ENCODE measurements around the gene MLLT3. TPM values are rescaled to one million over a fixed set of nuclear protein-coding genes. Genes with fewer than 3 reads are reported as not detected.

MLLT3 gene
- total RNA-seq, 3 donors from 2014 or later (not counting 1 experiment from before 2014, with no cell fraction given), result 24.3 to 26.6 (median 25.2) TPM

GRCh38 chr9:20663133-20663532 is 40.8 kb upstream of the MLLT3 start:
- Histone ChIP-seq H3K9me3 (ENCODE audit: control insufficient read depth, insufficient read depth, low read length) (no peaks in the 10 kb centered on the region), H3K4me1 (ENCODE audit: control insufficient read depth, insufficient read depth, low read length) (peaks cover 8% of the 10 kb centered on the region), H3K36me3 (ENCODE audit: control insufficient read depth, insufficient read depth, low read length) (no peaks in the 10 kb centered on the region), H3K27me3 (ENCODE audit: control insufficient read depth, insufficient read depth, low read length) (no peaks in the 10 kb centered on the region), H3K4me3 (ENCODE audit: low read length) (no peak overlapping the region), H3K27ac (ENCODE audit: low read length) (no peak overlapping the region)
- Mint-ChIP-seq H3K4me3 (no peak overlapping the region), H3K4me1 (no peaks in the 10 kb centered on the region), H3K36me3 (no peaks in the 10 kb centered on the region), H3K27ac (no peak overlapping the region), H3K27me3 (ENCODE audit: low read depth in 2 of 2) (peaks cover 11% of the 10 kb centered on the region in 2 donors), H3K9me3 (no peaks in the 10 kb centered on the region)
- intact Hi-C loops (cut with micrococcal nuclease), result no loop called here
- no peak for ATAC-seq
- WGBS (ENCODE audit: insufficient coverage), result 100% methylated on average over 2 of the region's 2 CpGs
- no peak for TF ChIP-seq CTCF (IDR thresholded peaks at IDR 0.05)
- no peak for DNase-seq

GRCh38 chr9:20662156-20662555 is 39.9 kb upstream of the MLLT3 start:
- no peaks in the 10 kb centered on the region for H3K36me3 Mint-ChIP-seq
- peaks cover 8% of the 10 kb centered on the region for H3K4me1 ChIP-seq (ENCODE audit: control insufficient read depth, insufficient read depth, low read length)
- H3K9me3 ChIP-seq (ENCODE audit: control insufficient read depth, insufficient read depth, low read length), result no peaks in the 10 kb centered on the region
- ATAC-seq, result no peak
- intact Hi-C loops (cut with micrococcal nuclease), result no loop called here
- WGBS (ENCODE audit: insufficient coverage), result 93% methylated on average over 3 of the region's 3 CpGs
- no peaks in the 10 kb centered on the region for H3K36me3 ChIP-seq (ENCODE audit: control insufficient read depth, insufficient read depth, low read length)
- H3K4me1 Mint-ChIP-seq, result no peaks in the 10 kb centered on the region
- TF ChIP-seq CTCF (IDR thresholded peaks at IDR 0.05), result no peak
- no peak overlapping the region for H3K4me3 ChIP-seq (ENCODE audit: low read length)
- no peak for DNase-seq
- no peaks in the 10 kb centered on the region for H3K9me3 Mint-ChIP-seq
- H3K27ac Mint-ChIP-seq, result no peak overlapping the region
- H3K27me3 ChIP-seq (ENCODE audit: control insufficient read depth, insufficient read depth, low read length), result no peaks in the 10 kb centered on the region
- no peak overlapping the region for H3K27ac ChIP-seq (ENCODE audit: low read length)
- peaks cover 11% of the 10 kb centered on the region in 2 donors for H3K27me3 Mint-ChIP-seq (ENCODE audit: low read depth in 2 of 2)
- H3K4me3 Mint-ChIP-seq, result no peak overlapping the region

GRCh38 chr9:20659474-20659967 is 37.2 kb upstream of the MLLT3 start:
- H3K27me3 Mint-ChIP-seq (ENCODE audit: low read depth in 2 of 2), result peaks cover 0 to 3% of the 10 kb centered on the region in 2 donors
- no peak for TF ChIP-seq CTCF (IDR thresholded peaks at IDR 0.05)
- Histone ChIP-seq H3K4me3 (ENCODE audit: low read length) (no peak overlapping the region), H3K36me3 (ENCODE audit: control insufficient read depth, insufficient read depth, low read length) (no peaks in the 10 kb centered on the region), H3K4me1 (ENCODE audit: control insufficient read depth, insufficient read depth, low read length) (peaks cover 8% of the 10 kb centered on the region), H3K27ac (ENCODE audit: low read length) (no peak overlapping the region), H3K27me3 (ENCODE audit: control insufficient read depth, insufficient read depth, low read length) (no peaks in the 10 kb centered on the region), H3K9me3 (ENCODE audit: control insufficient read depth, insufficient read depth, low read length) (no peaks in the 10 kb centered on the region)
- DNase-seq (no peak), ATAC-seq (no peak)
- no peak overlapping the region for H3K4me3 Mint-ChIP-seq
- H3K4me1 Mint-ChIP-seq, result no peaks in the 10 kb centered on the region
- no peaks in the 10 kb centered on the region for H3K36me3 Mint-ChIP-seq
- 79% methylated on average over 2 of the region's 2 CpGs for WGBS (ENCODE audit: insufficient coverage)
- intact Hi-C loops (cut with micrococcal nuclease), result no loop called here
- H3K9me3 Mint-ChIP-seq, result no peaks in the 10 kb centered on the region
- no peak overlapping the region for H3K27ac Mint-ChIP-seq
